Vagina (tissue), 2 donors: ENCODE results near the gene KCTD10. TPM values are rescaled to one million over a fixed set of nuclear protein-coding genes. Genes with fewer than 3 reads are reported as not detected.

Experiments
- DNase-seq, 2 donors: peaks; one replicate each; pipeline ENCODE4 v3.0.0-alpha.2; 2017; ENCODE audit errors: extremely low spot score in 2 of 2
- H3K27ac ChIP-seq: fragments of 200-600 bp; sonication (generic); one replicate; pipeline ENCODE4 v1.5.1; 2019
- H3K27me3 ChIP-seq: fragments of 200-600 bp; sonication (generic); one replicate; pipeline ENCODE4 v1.5.1; 2019
- H3K36me3 ChIP-seq, 2 donors: fragments of 200-600 bp; sonication (generic); one replicate each; pipeline ENCODE4 v1.5.1; 2017 to 2019
- H3K4me1 ChIP-seq: fragments of 200-600 bp; sonication (generic); one replicate; pipeline ENCODE4 v1.5.1; 2019
- H3K4me3 ChIP-seq, 2 donors: fragments of 200-600 bp; sonication (generic); 1 replicate in 1 of 2; 2 replicates in 1 of 2; pipeline ENCODE4 v1.5.1; 2016 to 2019
- H3K9me3 ChIP-seq: fragments of 200-600 bp; sonication (generic); one replicate; pipeline ENCODE4 v1.5.1; 2019
- CTCF ChIP-seq, 3 experiments: fragments of 450-650 bp in 2 of 3; fragments of 200-600 bp in 1 of 3; sonication (generic) in 1 of 3; IDR thresholded peaks; one replicate each; pipeline ENCODE4 v1.5.1; 2017 to 2019; ENCODE audit warnings: antibody characterized with exemption in 3 of 3, mild to moderate bottlenecking in 2 of 3, moderate library complexity in 2 of 3
- POLR2A ChIP-seq, 2 donors: fragments of 450-650 bp; IDR thresholded peaks; one replicate each; pipeline ENCODE4 v1.6.1; 2017; ENCODE audit warnings: antibody characterized with exemption in 2 of 2, mild to moderate bottlenecking in 2 of 2, moderate library complexity in 2 of 2
- POLR2AphosphoS5 ChIP-seq, 2 donors: sonication (generic); formaldehyde crosslinking; IDR thresholded peaks; one replicate each; pipeline ENCODE4 v1.9.0; 2017; ENCODE audit warnings: antibody characterized with exemption in 2 of 2, mild to moderate bottlenecking in 2 of 2, low read depth in 1 of 2; ENCODE audit not compliant: insufficient read depth in 1 of 2
- intact Hi-C: fragments of 100-400 bp; cut with DNase I; formaldehyde crosslinking; loops from one replicate; pipeline ENCODE4 v1.15.1; 2023
- total RNA-seq: library from RNA; depleted of rRNA; stranded (reverse); fragments of >200 nt; gene quantifications from one replicate; pipeline ENCODE4 v1.2.3, GENCODE V29; 2016

KCTD10 gene
- total RNA-seq, 1 donor from 2014 or later: 86.2 TPM

DNA sequence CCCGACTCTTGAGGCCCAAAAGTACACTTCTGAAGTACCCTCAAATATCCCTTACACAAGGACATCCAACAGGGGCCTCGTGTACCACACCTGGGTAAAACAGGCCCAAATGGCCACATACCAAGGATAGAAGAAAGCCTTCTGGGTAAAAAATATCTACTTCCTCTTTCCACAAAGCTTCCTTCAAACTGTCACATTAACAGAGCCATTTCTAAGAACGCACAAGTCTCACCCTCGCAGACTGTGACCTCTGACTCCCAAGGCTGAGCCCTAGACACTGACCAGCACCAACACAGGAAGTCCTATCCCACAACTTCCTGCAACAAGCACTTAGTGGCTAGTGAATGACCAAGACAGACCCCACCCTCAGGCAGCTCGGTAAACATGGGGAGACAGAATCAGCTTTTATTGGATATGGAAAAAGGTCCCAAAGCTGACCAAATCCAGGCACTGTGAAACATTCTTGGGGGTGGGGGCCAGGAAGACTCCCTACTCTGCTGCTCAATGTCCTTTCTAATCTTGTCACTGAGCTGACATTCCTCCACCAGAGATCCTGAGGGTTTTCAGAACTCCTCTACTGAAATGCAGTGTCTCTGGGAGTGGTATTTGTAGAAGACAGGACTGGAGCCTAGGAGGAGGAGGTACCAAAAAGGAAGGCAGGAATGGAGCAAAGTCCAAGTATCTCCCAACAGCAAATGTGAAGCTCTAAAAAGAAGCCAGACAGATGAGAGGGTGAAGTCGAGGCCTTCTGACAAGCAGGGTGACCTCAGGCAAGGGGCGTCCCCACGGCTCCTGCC is 15.9 kb downstream of the KCTD10 start:
- no peak for TF ChIP-seq POLR2A (IDR thresholded peaks at IDR 0.05)
- TF ChIP-seq POLR2AphosphoS5 (IDR thresholded peaks at IDR 0.05; ENCODE audit: insufficient read depth in 1 of 2, low read depth in 1 of 2): no peak
- TF ChIP-seq CTCF (IDR thresholded peaks at IDR 0.05): no peak
- H3K36me3 ChIP-seq: peaks cover 0 to 39% of the 10 kb centered on the region in 2 donors
- H3K4me3 ChIP-seq: no peak overlapping the region
- DNase-seq: no peak
- no peaks in the 10 kb centered on the region for H3K9me3 ChIP-seq
- H3K4me1 ChIP-seq: peaks cover 96% of the 10 kb centered on the region
- intact Hi-C loops: no loop called here
- peak overlapping the region; percentile 94 for H3K27ac ChIP-seq
- H3K27me3 ChIP-seq: no peaks in the 10 kb centered on the region

DNA sequence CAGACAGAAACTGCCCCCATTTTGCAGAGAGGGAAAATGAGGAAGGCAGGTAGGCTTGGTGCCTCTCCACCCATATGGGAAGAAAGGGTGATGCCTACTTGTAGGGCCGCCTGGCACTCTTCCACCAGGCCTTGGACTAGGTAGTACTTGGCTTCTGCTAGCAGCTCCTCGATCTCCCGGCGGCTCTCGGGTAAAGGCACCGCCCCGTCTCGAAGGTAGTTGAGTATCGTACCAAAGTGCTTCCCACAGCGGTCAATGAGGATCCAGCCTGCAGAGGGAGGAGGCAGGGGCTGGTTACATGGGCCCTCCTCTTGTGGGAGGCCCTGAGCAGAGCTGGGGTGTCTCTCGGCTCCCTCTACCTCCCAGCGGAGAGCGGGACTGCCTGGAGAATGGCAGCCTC is 16.6 kb downstream of the KCTD10 start:
- TF ChIP-seq POLR2AphosphoS5 (IDR thresholded peaks at IDR 0.05; ENCODE audit: insufficient read depth in 1 of 2, low read depth in 1 of 2): no peak
- H3K36me3 ChIP-seq: peaks cover 0 to 40% of the 10 kb centered on the region in 2 donors
- H3K27ac ChIP-seq: peak overlapping the region; percentile 94
- no peak overlapping the region for H3K4me3 ChIP-seq
- no peak for DNase-seq
- no peaks in the 10 kb centered on the region for H3K9me3 ChIP-seq
- no peaks in the 10 kb centered on the region for H3K27me3 ChIP-seq
- H3K4me1 ChIP-seq: peaks cover 89% of the 10 kb centered on the region
- intact Hi-C loops: no loop called here

- no peak for DNase-seq
- no peaks in the 10 kb centered on the region for H3K9me3 ChIP-seq
- H3K27me3 ChIP-seq: no peaks in the 10 kb centered on the region
- TF ChIP-seq POLR2A (IDR thresholded peaks at IDR 0.05): no peak
- no peak for TF ChIP-seq POLR2AphosphoS5 (IDR thresholded peaks at IDR 0.05; ENCODE audit: insufficient read depth in 1 of 2, low read depth in 1 of 2)
- TF ChIP-seq CTCF (IDR thresholded peaks at IDR 0.05): no peak
- H3K27ac ChIP-seq: peak overlapping the region; percentile 94
- no peak overlapping the region for H3K4me3 ChIP-seq
- H3K4me1 ChIP-seq: peaks cover 76% of the 10 kb centered on the region
- intact Hi-C loops: no loop called here
- peaks cover 0 to 50% of the 10 kb centered on the region in 2 donors for H3K36me3 ChIP-seq
Observed at GRCh38 chr12:109459247-109459646, 17.9 kb downstream of the KCTD10 start.

DNA sequence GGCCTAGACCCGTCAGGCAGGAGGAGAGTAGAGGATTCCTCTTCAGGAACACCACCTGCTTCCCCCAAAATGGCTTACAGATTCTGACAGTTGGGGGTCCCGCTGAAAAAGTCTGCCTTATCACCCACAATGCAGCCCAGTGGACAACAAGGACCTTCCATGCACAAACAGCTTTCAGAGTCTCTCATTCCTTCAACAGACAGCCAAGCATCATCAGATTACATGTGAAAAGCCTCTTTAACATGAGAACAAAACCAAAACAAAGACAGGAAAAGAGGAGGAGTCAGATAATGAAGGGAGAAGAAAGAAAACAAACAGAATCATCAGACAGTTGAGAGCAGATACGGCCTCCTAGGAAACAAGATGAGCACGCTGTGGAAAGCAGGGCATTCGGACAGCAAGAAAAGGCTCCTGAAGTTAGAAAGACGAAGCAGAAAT is 18.3 kb downstream of the KCTD10 start:
- Histone ChIP-seq H3K27me3 (no peaks in the 10 kb centered on the region), H3K36me3 (peaks cover 0 to 54% of the 10 kb centered on the region in 2 donors), H3K4me1 (peaks cover 72% of the 10 kb centered on the region), H3K4me3 (no peak overlapping the region), H3K27ac (peak overlapping the region; percentile 94), H3K9me3 (no peaks in the 10 kb centered on the region)
- intact Hi-C loops: no loop called here
- DNase-seq: no peak
- no peak for TF ChIP-seq POLR2AphosphoS5 (IDR thresholded peaks at IDR 0.05; ENCODE audit: insufficient read depth in 1 of 2, low read depth in 1 of 2)
- no peak for TF ChIP-seq POLR2A (IDR thresholded peaks at IDR 0.05)
- TF ChIP-seq CTCF (IDR thresholded peaks at IDR 0.05): no peak

DNA sequence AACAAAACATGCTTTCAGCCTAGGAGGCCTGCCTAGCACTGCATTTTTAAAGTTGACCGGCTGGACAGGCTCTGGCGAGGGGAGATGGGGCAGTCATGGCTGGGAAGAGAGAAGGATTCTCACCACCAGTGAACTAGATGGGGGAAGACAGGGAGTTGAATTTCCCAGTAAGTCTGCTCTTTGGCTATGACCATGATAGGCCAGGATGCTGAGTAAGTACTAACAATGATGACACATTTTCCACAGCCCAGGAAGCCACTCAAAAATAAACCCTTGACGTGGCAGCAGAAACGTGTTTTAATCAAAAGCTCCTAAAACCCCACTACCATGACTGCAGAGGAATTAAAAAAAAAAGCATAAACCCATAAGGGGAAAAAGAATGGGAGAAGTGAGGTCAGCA is 19.0 kb downstream of the KCTD10 start:
- TF ChIP-seq POLR2AphosphoS5 (IDR thresholded peaks at IDR 0.05; ENCODE audit: insufficient read depth in 1 of 2, low read depth in 1 of 2) (no peak), CTCF (IDR thresholded peaks at IDR 0.05) (no peak), POLR2A (IDR thresholded peaks at IDR 0.05) (no peak)
- Histone ChIP-seq H3K4me3 (no peak overlapping the region), H3K4me1 (peaks cover 65% of the 10 kb centered on the region), H3K27me3 (no peaks in the 10 kb centered on the region), H3K27ac (peak overlapping the region; percentile 94), H3K9me3 (no peaks in the 10 kb centered on the region), H3K36me3 (peaks cover 0 to 61% of the 10 kb centered on the region in 2 donors)
- no peak for DNase-seq
- intact Hi-C loops: no loop called here
